K562 treated with DMSO at 1 percent for 4 hours (cell line): Measurements from ENCODE around the gene MBD1. TPM values are rescaled to one million over a fixed set of nuclear protein-coding genes. Genes with fewer than 3 reads are reported as not detected.

Source experiments
- total RNA-seq: library from RNA; unstranded; fragments of 300-600 nt; gene quantifications from 2 replicates; pipeline ENCODE4 v1.2.3, GENCODE V29; 2022; ENCODE audit not compliant: insufficient read depth

Gene MBD1
- total RNA-seq, result 26.0 and 26.5 TPM in 2 replicates

DNA sequence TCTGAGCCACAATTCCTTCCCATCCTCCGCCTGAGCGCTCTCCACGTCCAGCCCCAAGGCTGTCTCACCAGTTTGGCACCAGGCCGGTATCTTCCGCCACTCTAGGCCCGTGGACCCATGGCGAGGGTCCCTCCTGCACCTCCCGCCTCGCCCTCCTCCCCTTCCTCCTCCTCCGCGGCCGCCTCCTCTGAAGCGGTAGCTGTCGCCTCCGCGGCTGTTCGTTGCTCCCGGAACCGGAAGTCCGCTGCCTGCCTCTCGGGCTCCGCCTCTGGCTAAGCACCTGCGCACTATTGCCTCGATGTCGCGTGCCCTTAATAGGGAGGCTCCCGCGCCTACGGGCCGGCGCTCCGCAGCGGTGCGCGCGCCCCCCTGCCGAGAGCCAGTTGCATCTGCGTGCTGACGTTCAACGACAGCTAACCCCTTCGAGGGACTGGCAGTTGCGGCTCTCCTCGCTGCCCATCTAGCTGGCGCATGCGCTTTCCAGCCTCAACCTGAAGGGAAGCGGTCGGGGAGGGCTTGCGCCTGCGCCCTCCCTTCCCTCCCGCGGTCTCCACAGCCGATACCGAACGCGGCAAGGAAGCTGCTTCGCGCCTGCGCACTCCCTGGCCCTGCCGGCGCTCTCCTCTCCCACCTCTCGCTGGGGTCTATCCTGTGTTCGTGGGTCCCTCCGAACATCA is at the start of gene MBD1:
Gene MBD1, minus strand, starts transcription at position 229 of the 677 bp plus-strand sequence. CDS start 1,531 bp downstream, outside the sequence.

DNA sequence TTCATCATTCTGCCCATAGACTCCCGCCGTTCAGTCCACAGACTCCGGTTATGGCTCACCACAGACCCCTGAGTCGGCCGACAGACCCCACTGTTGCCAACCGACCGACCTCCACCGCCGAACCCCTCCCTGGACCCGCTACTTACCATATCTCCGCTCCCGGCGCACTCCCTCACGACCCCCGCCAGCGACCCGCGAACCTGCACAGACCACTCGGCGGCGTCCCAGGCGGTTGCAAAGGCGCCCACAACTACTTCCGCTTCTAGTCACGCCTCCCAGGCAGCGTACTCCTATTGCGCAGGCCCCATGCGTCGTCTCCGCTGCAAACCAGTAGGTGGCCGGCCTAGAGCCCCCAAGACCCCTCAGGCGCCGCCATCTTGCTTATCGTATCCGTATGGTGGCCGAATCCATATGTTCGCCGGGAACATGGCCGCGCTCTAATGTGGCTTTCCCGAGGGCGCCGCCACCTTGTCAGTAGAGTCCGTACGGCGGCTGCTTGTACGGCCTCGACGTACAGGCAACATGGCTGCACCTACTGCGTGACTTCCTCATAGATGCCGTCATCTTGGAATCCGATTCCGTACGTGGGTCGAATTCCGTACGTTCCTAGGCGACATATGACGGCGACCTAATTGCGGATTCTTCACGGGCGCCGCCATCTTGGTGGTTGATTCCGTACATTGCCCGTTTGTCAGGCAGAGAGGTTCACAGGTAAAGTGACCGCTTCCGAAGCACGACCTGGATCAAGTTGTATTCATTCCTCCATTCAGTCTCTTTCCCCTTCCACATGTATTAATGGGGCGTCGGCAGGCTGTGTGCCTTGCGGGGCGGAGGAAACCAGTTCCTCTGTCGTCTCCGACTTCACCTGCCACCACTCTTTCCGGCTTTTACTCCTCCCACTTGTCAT is 6.4 kb upstream of the MBD1 start, which contains the start of gene CXXC1:
Gene CXXC1, minus strand, starts transcription at position 252 of the 907 bp plus-strand sequence. Its CDS starts 103 bp downstream, at position 149.

GRCh38 chr18:50266248-50266704 is 15.0 kb downstream of the MBD1 start, which contains the start of gene CFAP53:
CFAP53 (minus strand) TSS chr18:50266495; CDS start chr18:50266404, 91 bp downstream.

Other genes with a start within 250 kb of the MBD1 start
- gene MYO5B, start 86.4 kb downstream of the MBD1 start, total RNA-seq, result 0.41 and 0.83 TPM in 2 replicates
- gene CFAP53, start 15.0 kb downstream of the MBD1 start, total RNA-seq, result 1.7 and 2.1 TPM in 2 replicates
- gene CXXC1, start 6.2 kb upstream of the MBD1 start, total RNA-seq, result 45.7 and 55.7 TPM in 2 replicates
- gene SKA1, start 93.5 kb upstream of the MBD1 start, total RNA-seq, result 14.5 and 18.3 TPM in 2 replicates